NCI-H2171 (cell line): Measurements from ENCODE around the gene RYR1.
"Not testable (repeated sequence)": the region's sequence is repeated elsewhere in the genome, so short reads cannot be mapped to it uniquely, and the experiment has no call there.

Experiments
- DNase-seq: peaks from one replicate; lab custom pipeline; 2025; lab: John Stamatoyannopoulos, UW

RYR1 gene

DNA sequence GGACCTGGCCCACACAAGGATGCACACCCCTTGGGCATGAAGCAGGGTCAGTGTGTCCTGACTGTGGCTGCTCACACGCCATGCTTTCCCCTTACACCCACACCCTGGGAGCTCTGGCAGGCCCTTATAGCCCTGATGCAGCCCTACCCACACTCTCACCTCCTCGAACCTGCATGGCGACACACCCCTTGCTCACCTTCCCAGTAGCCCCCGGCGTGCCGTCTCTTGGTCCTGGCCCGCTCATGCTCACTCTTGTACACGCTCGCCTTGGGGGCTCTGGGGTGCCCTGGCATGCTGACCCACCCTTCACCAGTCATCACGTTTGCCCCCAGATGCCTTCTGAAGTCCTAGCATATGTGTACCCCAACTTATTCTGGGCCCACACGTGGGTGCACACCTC, 128.2 kb downstream of the RYR1 start:
- DNase-seq: no peak

DNA sequence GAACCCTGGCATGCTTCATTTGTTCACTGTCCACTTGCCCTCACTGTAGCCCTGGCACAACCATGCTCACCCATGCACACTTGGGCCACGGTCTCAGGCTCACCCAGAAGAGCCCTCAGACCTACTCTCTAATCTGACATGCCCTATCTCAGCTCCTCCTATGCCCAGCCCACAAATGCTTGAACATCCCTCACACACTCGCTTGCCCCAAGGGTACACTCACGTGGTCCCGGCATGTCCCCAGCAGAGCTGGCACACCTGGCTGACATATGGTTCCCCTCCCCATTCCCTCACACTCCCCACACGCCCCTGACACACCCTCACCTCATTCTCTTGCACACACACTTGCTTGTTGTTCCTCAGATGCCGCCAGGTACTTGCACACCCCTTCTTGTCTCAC, 128.6 kb downstream of the RYR1 start:
- no peak for DNase-seq

DNA sequence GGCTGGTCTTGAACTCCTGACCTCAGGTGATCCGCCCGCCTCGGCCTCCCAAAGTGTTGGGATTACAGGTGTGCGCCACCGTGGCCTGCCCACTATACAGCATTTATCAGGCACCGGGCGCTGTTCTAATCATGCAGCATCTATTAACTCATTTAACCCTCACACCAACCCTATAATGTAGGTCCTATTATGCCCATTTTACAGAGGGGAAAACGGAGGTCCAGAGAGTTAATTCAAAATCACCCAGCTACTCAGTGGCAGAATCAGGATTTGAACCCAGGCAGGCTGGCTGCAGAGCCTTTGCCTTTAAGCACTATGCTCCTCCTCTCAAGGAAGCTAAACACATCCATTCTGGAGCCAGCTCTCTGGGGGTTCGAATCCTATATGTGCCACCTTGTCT, 130.0 kb downstream of the RYR1 start:
- DNase-seq: no peak

DNA sequence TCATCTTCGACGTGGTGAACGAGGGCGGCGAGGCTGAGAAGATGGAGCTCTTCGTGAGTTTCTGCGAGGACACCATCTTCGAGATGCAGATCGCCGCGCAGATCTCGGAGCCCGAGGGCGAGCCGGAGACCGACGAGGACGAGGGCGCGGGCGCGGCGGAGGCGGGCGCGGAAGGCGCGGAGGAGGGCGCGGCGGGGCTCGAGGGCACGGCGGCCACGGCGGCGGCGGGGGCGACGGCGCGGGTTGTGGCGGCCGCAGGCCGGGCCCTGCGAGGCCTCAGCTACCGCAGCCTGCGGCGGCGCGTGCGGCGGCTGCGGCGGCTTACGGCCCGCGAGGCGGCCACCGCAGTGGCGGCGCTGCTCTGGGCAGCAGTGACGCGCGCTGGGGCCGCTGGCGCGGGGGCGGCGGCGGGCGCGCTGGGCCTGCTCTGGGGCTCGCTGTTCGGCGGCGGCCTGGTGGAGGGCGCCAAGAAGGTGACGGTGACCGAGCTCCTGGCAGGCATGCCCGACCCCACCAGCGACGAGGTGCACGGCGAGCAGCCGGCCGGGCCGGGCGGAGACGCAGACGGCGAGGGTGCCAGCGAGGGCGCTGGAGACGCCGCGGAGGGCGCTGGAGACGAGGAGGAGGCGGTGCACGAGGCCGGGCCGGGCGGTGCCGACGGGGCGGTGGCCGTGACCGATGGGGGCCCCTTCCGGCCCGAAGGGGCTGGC, 131.6 kb downstream of the RYR1 start:
- DNase-seq: no peak

DNA sequence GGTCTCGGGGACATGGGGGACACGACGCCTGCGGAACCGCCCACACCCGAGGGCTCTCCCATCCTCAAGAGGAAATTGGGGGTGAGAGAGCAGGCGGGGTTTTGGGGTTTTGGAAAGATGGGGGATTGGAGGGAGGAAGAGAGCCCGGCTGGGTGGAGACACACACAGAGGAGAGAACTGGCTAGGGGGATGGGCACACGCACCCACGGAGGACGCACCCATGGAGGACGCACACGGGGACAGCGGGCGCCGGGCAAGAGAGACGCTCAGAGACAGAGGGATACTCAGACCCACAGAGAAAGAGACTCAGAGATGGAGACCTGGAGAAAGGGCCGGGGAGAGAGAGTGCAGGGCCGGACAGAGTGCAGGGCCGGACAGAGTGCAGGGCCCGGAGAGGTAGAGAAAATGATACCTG, 132.2 kb downstream of the RYR1 start:
- no peak for DNase-seq

DNA sequence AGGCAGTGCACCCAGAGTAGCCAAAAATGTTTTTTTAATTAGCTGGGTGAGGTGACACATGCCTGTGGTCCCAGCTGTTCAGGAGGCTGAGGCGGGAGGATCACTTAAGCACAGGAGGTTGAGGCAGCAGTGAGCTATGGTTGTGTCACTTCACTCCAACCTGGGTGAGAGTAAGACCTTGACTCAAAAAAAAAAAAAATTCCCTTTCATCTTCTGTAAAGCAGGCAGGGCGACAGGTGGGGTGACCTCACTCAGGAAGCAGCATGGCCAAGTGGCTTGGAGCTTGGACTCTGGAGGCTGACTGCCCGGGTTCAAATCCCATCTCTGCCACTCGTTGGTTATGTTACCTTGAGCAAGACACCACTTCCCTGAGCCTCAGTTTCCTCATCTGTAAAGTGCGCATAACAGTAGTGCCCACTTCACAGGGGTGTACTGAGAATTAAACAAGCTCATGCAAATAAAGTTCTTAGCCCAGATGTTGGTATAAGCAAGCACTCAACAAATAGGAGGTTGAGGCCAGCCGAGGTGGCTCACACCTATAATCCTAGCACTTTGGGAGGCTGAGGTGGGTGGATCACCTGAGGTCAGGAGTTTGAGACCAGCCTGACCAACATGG, 136.0 kb downstream of the RYR1 start:
- DNase-seq: no peak

DNA sequence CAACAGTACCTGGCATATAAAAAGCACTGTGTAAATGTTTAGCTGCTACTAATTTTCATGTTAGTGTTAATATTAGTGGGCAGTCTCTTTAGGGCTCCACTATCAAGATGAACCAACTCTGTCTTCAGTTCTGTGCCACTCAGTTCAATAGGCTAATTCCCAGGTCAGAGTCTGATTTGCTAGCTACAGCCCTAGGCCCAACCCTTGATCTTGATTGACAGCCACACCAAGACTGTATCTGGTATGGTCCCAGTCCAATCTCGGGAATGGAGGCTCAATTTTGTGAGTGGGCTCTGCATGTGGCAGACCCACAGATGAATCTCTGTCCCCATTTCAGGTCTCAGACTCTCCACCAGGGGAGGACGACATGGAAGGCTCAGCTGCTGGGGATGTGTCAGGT, 138.2 kb downstream of the RYR1 start:
- no peak for DNase-seq

DNA sequence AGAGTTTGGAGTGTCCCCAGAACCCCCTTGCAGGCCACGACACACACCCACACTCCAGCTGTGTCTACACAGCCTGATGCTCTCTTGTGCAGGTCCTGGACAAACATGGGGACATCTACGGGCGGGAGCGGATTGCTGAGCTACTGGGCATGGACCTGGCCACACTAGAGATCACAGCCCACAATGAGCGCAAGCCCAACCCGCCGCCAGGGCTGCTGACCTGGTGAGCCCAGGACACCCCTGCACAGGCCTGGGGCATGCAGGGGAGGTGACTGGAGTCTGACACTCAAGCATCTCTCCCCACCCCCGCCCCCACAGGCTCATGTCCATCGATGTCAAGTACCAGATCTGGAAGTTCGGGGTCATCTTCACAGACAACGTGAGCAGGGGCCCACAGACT, 144.3 kb downstream of the RYR1 start:
- no peak for DNase-seq

DNA sequence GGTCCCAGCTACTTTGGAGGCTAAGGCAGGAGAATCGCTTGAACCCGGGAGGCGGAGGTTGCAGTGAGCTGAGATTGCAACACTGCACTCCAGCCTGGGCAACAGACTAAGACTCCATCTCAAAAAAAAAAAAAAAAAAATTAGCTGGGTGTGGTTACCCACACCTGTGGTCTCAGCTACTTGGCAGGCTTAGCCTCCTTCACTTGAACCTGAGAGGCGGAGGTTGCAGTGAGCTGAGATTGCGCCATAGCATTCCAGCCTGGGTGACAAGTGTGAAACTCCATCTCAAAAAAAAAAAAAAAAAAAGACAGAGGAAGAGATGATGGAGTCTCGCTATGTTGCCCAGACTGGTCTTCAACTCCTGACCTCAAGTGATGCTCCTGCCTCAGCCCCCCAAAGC, 145.8 kb downstream of the RYR1 start:
- peak; percentile 19 for DNase-seq

DNA sequence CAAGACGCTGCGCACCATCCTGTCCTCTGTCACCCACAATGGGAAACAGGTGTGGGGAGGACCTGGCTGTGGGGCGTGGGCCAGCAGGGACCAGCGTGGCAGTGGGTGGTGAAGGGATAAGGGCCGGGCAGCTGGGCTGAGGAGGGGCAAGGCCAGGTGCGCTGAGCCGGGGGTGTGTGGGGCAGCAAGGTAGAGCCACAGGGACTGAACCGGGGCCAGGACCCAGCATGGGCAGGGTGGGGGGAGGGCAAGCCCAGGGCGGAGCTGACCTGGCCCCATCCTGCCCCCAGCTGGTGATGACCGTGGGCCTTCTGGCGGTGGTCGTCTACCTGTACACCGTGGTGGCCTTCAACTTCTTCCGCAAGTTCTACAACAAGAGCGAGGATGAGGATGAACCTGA, 146.6 kb downstream of the RYR1 start:
- DNase-seq: no peak

DNA sequence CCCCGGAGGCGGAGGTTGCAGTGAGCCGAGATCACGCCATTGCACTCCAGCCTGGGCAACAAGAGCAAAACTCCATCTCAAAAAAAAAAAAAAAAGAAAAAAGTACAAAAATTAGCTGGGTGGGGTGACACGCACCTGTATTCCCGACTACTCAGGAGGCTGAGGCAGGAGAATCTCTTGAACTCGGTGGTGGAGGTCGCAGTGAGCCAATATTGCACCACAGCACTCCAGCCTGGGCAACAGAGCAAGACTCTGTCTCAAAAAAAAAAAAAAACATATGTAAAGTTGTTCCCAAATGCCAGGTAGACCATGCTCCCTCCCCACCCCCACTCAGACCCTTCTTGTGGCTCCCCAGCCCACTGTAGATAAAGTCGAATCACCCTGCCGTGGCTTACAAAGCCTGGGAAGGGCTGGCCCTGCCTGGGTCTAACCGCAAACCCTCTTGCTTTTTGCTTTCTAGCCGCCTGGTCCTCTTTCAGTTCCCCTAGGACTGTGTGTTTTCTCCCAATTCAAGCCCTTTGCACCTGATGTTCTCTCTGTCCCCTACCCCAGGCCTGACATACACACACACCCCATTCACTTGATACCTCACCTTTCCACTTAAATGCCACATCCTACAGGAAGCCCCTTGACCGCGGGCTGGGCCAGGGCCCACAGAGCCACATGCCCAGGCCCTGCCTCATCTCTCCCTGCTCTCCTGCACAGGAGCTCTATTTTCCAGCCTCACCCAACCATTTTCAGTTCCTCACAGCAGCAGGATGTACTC, 149.9 kb downstream of the RYR1 start:
- DNase-seq: no peak

DNA sequence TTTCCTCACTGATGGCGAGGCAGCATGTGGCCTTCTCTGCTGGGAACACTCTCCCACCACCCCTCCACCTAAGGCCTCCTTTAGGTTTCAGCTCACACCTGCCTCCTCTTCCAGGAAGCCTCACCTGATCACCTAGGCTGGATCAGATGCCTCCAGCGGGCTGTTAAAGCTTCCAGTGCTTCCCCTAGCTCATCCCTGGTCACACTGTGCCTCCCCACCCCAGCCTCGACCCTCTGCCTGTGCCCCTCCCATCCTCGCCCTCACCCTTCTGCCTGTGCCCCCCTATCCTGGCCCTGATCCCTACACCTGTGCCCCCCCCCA, 150.5 kb downstream of the RYR1 start:
- DNase-seq: no peak

DNA sequence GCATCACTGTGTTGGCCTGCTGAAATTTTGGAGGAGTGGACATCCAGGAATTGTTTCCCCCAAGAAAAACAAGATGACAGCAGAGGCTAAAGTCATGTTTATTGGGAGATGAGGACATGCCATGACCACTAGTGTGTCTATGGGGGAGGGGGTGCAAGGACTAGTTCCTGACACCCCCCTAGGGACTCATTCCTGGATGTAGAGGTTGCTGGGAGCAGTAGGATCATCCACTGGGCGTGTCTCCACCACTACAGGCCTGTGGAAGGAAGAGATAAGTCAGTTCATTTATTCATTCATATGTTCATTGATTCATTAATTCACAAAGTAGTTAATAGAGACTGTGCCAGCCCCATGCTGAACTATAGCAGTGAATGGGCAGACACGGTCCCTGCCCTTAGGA, 154.1 kb downstream of the RYR1 start:
- DNase-seq: no peak

DNA sequence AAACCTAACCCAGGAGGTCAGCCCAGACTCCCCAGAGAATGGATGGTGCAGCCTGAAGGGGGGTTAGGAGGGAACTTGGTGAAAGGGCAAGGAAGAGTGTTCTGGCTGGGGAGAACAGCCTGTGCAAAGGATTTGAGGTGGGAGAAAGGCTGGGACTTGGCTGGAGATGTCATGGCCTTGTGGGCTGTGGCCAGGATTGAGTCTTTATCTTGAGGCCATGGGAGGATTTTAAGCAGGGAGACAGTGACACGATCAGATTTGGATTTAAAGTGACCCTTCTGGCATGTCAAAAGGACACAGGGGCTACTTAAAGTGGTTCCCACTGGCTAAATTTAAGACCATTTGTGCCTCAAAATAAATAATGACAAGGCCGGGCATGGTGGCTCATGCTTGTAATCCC, 154.6 kb downstream of the RYR1 start:
- DNase-seq: no peak

DNA sequence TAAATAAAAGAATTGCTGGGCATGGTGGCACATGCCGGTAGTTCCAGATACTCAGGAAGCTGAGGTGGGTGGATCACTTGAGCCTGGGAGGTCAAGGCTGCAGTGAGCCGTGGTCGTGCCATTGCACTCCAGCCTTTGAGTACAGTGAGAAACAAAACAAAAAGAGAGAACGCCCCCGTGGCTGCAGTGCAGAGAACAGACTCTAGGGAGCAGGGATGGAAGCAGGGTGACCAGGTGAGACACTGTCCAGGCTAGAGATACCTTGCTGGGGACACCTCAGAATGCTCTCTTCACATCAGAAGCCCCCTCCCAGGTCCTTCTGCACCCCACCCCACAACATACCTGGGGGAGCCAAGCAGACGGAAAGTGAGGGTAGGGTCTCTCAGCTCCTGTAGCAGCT, 159.4 kb downstream of the RYR1 start:
- no peak for DNase-seq

DNA sequence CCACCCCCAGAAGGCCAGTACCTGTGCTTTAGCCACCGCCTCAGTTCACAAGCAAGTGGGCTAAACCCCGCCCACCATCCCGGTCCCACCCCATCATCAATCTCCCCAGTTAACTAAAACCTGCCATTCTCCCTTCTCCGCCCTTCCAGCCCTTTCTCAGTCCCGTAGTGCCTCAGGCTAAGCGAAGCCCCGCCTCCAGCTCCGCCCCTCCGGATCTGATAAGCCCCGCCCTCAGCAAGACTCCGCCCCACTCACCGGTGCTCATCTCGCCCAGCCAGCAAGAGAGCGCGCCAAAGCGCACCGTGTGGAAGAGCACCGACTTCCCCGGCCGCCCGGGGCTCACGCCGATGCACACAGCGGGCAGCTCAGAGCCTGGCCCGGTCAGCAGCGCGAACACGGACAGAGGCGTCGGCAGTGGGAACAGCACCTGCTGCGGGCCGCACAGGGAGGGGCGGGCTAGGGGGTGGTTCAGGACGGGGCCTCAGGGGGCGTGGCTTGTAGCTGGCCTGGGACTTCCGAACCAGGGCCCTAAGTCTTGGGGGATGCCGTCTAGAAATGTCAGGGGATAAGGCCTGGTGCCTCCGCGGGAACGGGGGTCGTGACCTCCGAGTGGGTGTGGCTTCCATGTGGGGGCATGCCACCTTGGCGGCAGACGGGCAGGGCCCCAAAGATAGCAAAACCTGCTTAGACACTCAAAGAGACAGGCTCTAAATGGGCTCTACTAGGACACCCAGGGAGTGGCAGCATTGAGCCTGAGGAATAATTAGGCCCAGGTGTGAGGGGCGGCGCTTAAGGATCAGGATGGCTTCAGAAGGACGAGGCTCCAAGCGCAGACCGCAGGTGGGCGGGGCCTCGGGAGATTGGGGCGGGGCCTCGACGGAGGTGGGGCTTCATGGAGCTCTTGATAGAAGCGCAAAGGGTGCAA, 162.8 kb downstream of the RYR1 start:
- peak; percentile 62 for DNase-seq

DNA sequence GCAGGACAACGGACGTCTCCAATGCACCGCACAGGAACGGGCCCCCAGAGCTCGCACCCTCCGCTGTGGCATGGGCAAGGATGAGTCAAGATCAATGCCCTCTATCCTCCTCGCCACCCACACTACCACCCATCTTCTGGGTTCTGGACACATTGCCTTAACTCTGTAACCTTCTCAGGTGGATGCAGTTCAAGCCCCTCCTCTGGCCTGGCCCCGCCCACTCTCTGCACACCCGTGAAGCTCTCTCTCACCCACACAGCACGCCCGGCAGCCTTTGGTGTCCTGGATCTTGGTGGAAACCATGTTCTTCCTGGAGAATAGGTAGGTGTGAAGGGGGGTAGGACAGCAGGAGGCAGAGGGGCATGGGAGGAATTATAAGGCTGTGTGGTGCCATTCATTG, 163.6 kb downstream of the RYR1 start:
- no peak for DNase-seq

DNA sequence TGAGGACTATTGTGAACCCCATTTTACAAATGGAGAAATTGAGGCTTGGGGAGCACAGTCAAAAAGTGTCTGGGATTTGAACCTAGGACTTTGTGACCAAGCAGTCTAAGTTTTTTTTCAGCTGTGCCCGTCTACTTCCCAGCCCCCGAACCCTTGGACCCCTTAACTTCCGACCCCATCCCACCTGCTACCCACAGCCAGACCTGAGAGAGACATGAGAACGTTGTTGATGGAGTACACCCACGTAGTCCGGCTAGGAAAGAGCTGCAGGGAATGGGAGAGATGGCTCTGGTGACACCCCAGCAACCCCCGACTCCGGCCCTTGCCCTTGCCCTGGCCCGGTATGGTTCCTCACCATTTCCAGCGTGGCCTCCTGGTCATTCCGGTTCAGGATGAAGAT, 166.2 kb downstream of the RYR1 start:
- DNase-seq: no peak

DNA sequence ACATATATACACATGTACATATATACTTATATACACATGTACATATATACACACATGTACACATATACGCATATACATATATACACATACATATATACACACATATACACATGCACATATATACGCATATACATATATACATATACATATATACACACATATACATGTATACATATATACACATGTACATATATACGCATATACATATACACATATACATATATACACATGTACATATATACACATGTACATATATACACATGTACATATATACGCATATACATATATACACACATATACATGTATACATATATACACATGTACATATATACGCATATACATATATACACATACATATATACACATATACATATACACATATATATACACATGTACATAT, 169.4 kb downstream of the RYR1 start:
- DNase-seq: not testable (repeated sequence)

DNA sequence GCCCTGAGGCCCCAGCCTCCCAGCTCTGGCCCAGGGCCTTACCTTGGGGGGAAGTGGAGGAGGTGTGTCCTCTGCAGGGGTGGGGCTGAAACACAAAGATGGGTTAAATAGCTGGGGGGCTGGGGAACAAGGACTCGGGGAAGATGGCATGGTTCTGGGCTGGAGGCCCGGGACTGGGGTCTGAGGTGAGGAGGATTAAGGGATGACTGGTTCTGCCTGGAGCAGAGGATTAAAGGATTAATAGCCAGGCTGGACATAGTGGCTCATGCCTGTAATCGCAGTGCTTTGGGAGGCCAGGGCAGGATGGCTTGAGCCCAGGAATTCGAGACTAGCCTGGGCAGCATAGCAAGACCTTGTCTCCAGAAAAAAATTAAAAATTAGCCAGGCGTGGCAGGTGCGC, 172.6 kb downstream of the RYR1 start:
- DNase-seq: no peak

DNA sequence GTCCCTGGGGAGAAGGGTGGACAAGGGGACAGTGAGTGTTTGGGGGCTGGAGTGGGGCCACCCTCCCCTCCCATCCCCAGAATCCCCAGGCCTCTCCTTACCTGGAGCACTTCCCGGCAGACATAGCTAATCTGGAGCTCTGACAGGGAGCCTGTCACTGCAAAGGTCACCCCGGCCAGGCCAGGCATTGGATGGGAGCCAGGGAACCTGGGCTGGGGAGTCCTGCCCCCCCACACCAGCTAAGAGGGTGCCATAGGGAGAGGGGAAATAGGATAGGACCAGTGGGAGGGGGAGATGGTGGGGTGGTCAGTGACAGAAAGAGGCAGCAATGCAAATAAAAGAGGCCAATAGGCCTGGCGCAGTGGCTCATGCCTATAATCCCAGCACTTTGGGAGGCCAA, 180.8 kb downstream of the RYR1 start:
- no peak for DNase-seq

DNA sequence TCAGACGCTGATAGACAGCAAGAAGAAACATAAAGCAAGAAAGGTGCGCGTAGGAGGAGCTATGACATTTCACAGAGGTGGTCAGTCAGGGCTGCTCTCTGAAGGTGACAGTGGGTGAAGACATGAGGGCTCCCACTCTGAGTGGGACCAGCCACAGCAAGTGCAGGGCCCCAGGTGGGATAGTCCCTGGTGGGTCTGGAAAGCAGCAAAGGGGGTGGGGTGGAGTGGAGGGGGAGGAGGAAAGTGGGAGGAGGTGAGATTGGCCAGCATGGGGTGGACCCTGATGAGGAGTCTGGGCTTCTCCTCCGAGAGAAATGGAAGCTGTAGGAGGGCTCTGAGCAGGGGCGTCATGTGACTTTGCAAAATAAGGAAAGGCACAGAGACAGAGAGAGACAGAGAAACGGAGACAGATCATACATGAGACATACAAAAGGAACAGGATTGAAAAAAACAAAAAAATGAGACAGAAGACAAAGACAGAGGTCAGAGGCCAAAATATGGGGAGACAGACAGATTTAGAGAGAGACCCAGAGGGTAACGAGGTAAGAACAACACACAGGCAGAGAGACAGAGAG, 181.6 kb downstream of the RYR1 start:
- no peak for DNase-seq
